ENCODE measurements around the gene UBE2J2.

DNA sequence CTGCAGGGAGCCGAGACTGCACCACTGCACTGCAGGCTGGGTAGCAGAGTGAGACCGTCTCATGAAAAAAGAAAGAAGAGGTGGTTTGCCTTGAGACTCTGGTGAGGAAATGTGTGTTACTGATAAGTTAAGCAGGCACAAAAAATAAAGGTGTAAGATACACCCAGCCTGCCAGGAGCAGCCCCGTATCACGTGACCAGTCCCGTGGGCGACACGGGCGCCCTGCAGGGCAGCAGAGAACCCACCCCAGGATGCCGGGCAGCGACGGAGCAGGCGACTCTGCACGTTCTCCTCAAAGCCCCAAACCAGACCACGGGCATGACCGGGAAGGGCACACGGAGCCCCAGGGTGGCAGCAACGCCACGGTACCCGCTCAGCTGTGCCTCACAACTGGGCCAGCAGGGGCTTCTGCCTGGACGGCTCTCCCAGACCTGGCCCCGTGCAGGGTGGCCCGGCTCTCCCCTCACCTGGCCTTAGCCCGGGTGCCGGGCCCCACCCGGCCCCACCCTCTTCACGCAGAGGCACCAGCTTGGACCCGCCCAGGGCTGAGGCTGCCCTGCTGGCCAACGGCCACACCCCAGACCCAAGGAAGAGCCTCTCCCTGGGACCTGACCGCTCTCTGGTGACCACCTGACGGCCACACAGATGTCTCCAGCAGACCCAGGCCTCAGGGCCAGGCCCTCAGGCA lies 51.6 kb downstream of the UBE2J2 start:
- TF ChIP-seq TAF1 (IDR thresholded peaks at IDR 0.05; ENCODE audit: borderline replicate concordance, low read depth, low read length) (no peak), RAD21 (IDR thresholded peaks at IDR 0.05; ENCODE audit: low read length) (no peak), EZH2phosphoT487 (IDR thresholded peaks at IDR 0.05; ENCODE audit: borderline replicate concordance, low read depth) (no peak), RCOR1 (IDR thresholded peaks at IDR 0.05; ENCODE audit: low read length) (no peak), RFX5 (IDR thresholded peaks at IDR 0.05; ENCODE audit: low read length) (no peak), MEF2A (IDR thresholded peaks at IDR 0.05; ENCODE audit: borderline replicate concordance, low read depth) (no peak), MXI1 (IDR thresholded peaks at IDR 0.05; ENCODE audit: low read depth, low read length) (no peak), POLR2AphosphoS5 (IDR thresholded peaks at IDR 0.05; ENCODE audit: low read depth, low read length) (no peak)
- TF ChIP-seq, protein P1, sequence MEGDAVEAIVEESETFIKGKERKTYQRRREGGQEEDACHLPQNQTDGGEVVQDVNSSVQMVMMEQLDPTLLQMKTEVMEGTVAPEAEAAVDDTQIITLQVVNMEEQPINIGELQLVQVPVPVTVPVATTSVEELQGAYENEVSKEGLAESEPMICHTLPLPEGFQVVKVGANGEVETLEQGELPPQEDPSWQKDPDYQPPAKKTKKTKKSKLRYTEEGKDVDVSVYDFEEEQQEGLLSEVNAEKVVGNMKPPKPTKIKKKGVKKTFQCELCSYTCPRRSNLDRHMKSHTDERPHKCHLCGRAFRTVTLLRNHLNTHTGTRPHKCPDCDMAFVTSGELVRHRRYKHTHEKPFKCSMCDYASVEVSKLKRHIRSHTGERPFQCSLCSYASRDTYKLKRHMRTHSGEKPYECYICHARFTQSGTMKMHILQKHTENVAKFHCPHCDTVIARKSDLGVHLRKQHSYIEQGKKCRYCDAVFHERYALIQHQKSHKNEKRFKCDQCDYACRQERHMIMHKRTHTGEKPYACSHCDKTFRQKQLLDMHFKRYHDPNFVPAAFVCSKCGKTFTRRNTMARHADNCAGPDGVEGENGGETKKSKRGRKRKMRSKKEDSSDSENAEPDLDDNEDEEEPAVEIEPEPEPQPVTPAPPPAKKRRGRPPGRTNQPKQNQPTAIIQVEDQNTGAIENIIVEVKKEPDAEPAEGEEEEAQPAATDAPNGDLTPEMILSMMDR (IDR thresholded peaks at IDR 0.05) = no peak
- TF ChIP-seq, protein P2, sequence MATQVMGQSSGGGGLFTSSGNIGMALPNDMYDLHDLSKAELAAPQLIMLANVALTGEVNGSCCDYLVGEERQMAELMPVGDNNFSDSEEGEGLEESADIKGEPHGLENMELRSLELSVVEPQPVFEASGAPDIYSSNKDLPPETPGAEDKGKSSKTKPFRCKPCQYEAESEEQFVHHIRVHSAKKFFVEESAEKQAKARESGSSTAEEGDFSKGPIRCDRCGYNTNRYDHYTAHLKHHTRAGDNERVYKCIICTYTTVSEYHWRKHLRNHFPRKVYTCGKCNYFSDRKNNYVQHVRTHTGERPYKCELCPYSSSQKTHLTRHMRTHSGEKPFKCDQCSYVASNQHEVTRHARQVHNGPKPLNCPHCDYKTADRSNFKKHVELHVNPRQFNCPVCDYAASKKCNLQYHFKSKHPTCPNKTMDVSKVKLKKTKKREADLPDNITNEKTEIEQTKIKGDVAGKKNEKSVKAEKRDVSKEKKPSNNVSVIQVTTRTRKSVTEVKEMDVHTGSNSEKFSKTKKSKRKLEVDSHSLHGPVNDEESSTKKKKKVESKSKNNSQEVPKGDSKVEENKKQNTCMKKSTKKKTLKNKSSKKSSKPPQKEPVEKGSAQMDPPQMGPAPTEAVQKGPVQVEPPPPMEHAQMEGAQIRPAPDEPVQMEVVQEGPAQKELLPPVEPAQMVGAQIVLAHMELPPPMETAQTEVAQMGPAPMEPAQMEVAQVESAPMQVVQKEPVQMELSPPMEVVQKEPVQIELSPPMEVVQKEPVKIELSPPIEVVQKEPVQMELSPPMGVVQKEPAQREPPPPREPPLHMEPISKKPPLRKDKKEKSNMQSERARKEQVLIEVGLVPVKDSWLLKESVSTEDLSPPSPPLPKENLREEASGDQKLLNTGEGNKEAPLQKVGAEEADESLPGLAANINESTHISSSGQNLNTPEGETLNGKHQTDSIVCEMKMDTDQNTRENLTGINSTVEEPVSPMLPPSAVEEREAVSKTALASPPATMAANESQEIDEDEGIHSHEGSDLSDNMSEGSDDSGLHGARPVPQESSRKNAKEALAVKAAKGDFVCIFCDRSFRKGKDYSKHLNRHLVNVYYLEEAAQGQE (IDR thresholded peaks at IDR 0.05; ENCODE audit: low read depth, low read length) = no peak
- TF ChIP-seq, protein P3, sequence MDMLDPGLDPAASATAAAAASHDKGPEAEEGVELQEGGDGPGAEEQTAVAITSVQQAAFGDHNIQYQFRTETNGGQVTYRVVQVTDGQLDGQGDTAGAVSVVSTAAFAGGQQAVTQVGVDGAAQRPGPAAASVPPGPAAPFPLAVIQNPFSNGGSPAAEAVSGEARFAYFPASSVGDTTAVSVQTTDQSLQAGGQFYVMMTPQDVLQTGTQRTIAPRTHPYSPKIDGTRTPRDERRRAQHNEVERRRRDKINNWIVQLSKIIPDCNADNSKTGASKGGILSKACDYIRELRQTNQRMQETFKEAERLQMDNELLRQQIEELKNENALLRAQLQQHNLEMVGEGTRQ (IDR thresholded peaks at IDR 0.05; ENCODE audit: borderline replicate concordance, low read depth, low read length) = no peak

Data from SK-N-SH (cell line).